Measurements from ENCODE around the gene TBC1D4.

- TF ChIP-seq CTCF (conservative IDR thresholded peaks at IDR 0.05 in 1 of 2, IDR thresholded peaks at IDR 0.05 in 1 of 2; ENCODE audit: extremely low read depth in 1 of 2, insufficient read depth in 1 of 2, low read depth in 1 of 2, low read length in 2 of 2) (no peak), EZH2 (IDR thresholded peaks at IDR 0.05; ENCODE audit: borderline replicate concordance, low read length) (no peak)
Measured at GRCh38 chr13:75296641-75297040, 185.3 kb downstream of the TBC1D4 start.
